CD4-positive, alpha-beta T cell treated with Interleukin-21 for 1 hour (primary cell): Measurements from ENCODE around the gene EXOC6B.

Source experiments
- DNase-seq: peaks from one replicate; pipeline ENCODE4 v3.0.0-alpha.2; 2020

The EXOC6B gene

GRCh38 chr2:72785517-72785916, 40.3 kb downstream of the EXOC6B start:
- DNase-seq: no peak

GRCh38 chr2:72782520-72782919, 43.3 kb downstream of the EXOC6B start:
- no peak for DNase-seq

- DNase-seq: no peak
Observed at GRCh38 chr2:72781480-72781879, 44.4 kb downstream of the EXOC6B start.

- no peak for DNase-seq
Observed at GRCh38 chr2:72780477-72780876, 45.4 kb downstream of the EXOC6B start.

- no peak for DNase-seq
Observed at GRCh38 chr2:72779495-72779894, 46.3 kb downstream of the EXOC6B start.

GRCh38 chr2:72778410-72778809, 47.4 kb downstream of the EXOC6B start:
- DNase-seq: no peak

GRCh38 chr2:72770879-72771461, 54.9 kb downstream of the EXOC6B start:
- DNase-seq: peak; percentile 78

GRCh38 chr2:72765997-72766609, 59.7 kb downstream of the EXOC6B start:
- DNase-seq: no peak

GRCh38 chr2:72762276-72762675, 63.6 kb downstream of the EXOC6B start:
- DNase-seq: no peak

- DNase-seq: no peak
Observed at GRCh38 chr2:72759755-72760154, 66.1 kb downstream of the EXOC6B start.

GRCh38 chr2:72757177-72757775, 68.6 kb downstream of the EXOC6B start:
- DNase-seq: no peak

GRCh38 chr2:72755647-72756423, 70.0 kb downstream of the EXOC6B start:
- DNase-seq: no peak

- DNase-seq: no peak
Observed at GRCh38 chr2:72754628-72755320, 71.1 kb downstream of the EXOC6B start.

- no peak for DNase-seq
Observed at GRCh38 chr2:72750977-72751639, 74.7 kb downstream of the EXOC6B start.

- no peak for DNase-seq
Observed at GRCh38 chr2:72750466-72750865, 75.4 kb downstream of the EXOC6B start.

- DNase-seq: no peak
Observed at GRCh38 chr2:72747344-72747743, 78.5 kb downstream of the EXOC6B start.

- peak; percentile 38 for DNase-seq
Observed at GRCh38 chr2:72745679-72746368, 80.0 kb downstream of the EXOC6B start.

- DNase-seq: no peak
Observed at GRCh38 chr2:72744049-72744448, 81.8 kb downstream of the EXOC6B start.

GRCh38 chr2:72743481-72743880, 82.4 kb downstream of the EXOC6B start:
- DNase-seq: no peak

GRCh38 chr2:72738096-72738495, 87.7 kb downstream of the EXOC6B start:
- no peak for DNase-seq

- no peak for DNase-seq
Observed at GRCh38 chr2:72734432-72734831, 91.4 kb downstream of the EXOC6B start.

GRCh38 chr2:72731116-72731515, 94.7 kb downstream of the EXOC6B start:
- DNase-seq: no peak
